HG03439 (cell line): ENCODE measurements around the gene MAPK8.
"Not testable (repeated sequence)": the region's sequence is repeated elsewhere in the genome, so short reads cannot be mapped to it uniquely, and the experiment has no call there.

Experiments
- ATAC-seq: cut with Tn5 transposase; IDR thresholded peaks from one replicate; pipeline ENCODE4 v1.9.1; 2021; ENCODE audit warnings: mild to moderate bottlenecking, moderate library complexity; ENCODE audit not compliant: unreplicated experiment

The MAPK8 gene

GRCh38 chr10:48332166-48332870, 25.8 kb downstream of the MAPK8 start:
- ATAC-seq, result no peak

- no peak for ATAC-seq
These were observed 26.4 kb downstream of the MAPK8 start for GRCh38 chr10:48332871-48333216.

- no peak for ATAC-seq
These were observed 27.4 kb downstream of the MAPK8 start for GRCh38 chr10:48333856-48334255.

- no peak for ATAC-seq
These were observed 29.3 kb downstream of the MAPK8 start for GRCh38 chr10:48335788-48336187.

- peak; percentile 89 for ATAC-seq
These were observed 30.6 kb downstream of the MAPK8 start for GRCh38 chr10:48336978-48337599.

GRCh38 chr10:48340734-48341133, 34.3 kb downstream of the MAPK8 start:
- no peak for ATAC-seq

- ATAC-seq, result no peak
These were observed 36.6 kb downstream of the MAPK8 start for GRCh38 chr10:48343106-48343505.

GRCh38 chr10:48343921-48344598, 37.6 kb downstream of the MAPK8 start:
- ATAC-seq, result no peak

GRCh38 chr10:48346248-48346647, 39.8 kb downstream of the MAPK8 start:
- ATAC-seq, result not testable (repeated sequence)

- not testable (repeated sequence) for ATAC-seq
These were observed 41.1 kb downstream of the MAPK8 start for GRCh38 chr10:48347539-48347938.

- ATAC-seq, result not testable (repeated sequence)
These were observed 41.5 kb downstream of the MAPK8 start for GRCh38 chr10:48347943-48348342.

- ATAC-seq, result no peak
These were observed 46.8 kb downstream of the MAPK8 start for GRCh38 chr10:48353246-48353645.

GRCh38 chr10:48357631-48358030, 51.2 kb downstream of the MAPK8 start:
- ATAC-seq, result no peak

- no peak for ATAC-seq
These were observed 51.7 kb downstream of the MAPK8 start for GRCh38 chr10:48358162-48358561.

- no peak for ATAC-seq
These were observed 52.4 kb downstream of the MAPK8 start for GRCh38 chr10:48358838-48359237.

GRCh38 chr10:48361176-48361575, 54.7 kb downstream of the MAPK8 start:
- no peak for ATAC-seq

GRCh38 chr10:48363617-48364355, 57.3 kb downstream of the MAPK8 start:
- ATAC-seq, result no peak

- no peak for ATAC-seq
These were observed 58.4 kb downstream of the MAPK8 start for GRCh38 chr10:48364659-48365405.

- no peak for ATAC-seq
These were observed 59.2 kb downstream of the MAPK8 start for GRCh38 chr10:48365668-48366067.

GRCh38 chr10:48366261-48366660, 59.8 kb downstream of the MAPK8 start:
- ATAC-seq, result no peak

GRCh38 chr10:48369501-48369900, 63.0 kb downstream of the MAPK8 start:
- no peak for ATAC-seq
